AG04449 (cell line): ENCODE measurements around the gene ZPBP2.
"Not testable (repeated sequence)": the region's sequence is repeated elsewhere in the genome, so short reads cannot be mapped to it uniquely, and the experiment has no call there.

ENCODE experiments used
- CTCF ChIA-PET: fragments of 350-600 bp; formaldehyde crosslinking; extraction: SDS; loops from one replicate; lab custom pipeline; 2021; ENCODE audit warnings: antibody characterized with exemption; lab: Yijun Ruan, JAX
- POLR2A ChIA-PET: fragments of 400-600, 350-600 bp; formaldehyde crosslinking; extraction: SDS; loops from one replicate; lab custom pipeline; 2020; ENCODE audit warnings: antibody characterized with exemption, inconsistent platforms; lab: Yijun Ruan, JAX
- DNase-seq: peaks from one replicate; pipeline ENCODE4 v3.0.0-alpha.2; 2010; ENCODE audit warnings: low read depth, low spot score
- H3K4me3 ChIP-seq: 2 replicates; pipeline ENCODE4 v1.5.1; 2011; ENCODE audit warnings: low read depth, mild to moderate bottlenecking, control low read depth, low read length
- TF ChIP-seq, protein P1 (sequence below): IDR thresholded peaks from one replicate; pipeline ENCODE4 v1.5.1; 2011; ENCODE audit warnings: mild to moderate bottlenecking, moderate library complexity, low read length, control low read depth, inconsistent platforms; ENCODE audit not compliant: insufficient read depth; ENCODE audit errors: missing control alignments

ZPBP2 gene

DNA sequence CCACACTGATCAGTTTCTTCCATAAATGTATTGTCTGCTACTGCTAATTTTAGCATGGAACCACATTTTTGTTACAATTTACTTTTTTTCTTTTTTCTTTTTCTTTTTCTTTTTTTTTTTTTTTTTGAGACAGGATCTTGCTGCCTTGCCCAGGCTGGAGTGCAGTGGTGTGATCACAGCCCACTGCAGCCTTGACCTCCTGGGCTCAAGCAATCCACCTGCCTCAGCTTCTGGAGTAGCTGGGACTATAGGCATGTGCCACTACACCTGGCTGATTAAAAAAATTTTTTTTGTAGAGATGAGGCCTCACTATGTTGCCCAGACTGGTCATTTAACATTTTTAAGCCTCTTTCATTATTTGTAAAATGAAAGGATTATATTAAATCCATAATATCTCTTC lies 19.1 kb downstream of the ZPBP2 start:
- H3K4me3 ChIP-seq = no peak overlapping the region
- POLR2A ChIA-PET = no interaction called here
- TF ChIP-seq, protein P1, sequence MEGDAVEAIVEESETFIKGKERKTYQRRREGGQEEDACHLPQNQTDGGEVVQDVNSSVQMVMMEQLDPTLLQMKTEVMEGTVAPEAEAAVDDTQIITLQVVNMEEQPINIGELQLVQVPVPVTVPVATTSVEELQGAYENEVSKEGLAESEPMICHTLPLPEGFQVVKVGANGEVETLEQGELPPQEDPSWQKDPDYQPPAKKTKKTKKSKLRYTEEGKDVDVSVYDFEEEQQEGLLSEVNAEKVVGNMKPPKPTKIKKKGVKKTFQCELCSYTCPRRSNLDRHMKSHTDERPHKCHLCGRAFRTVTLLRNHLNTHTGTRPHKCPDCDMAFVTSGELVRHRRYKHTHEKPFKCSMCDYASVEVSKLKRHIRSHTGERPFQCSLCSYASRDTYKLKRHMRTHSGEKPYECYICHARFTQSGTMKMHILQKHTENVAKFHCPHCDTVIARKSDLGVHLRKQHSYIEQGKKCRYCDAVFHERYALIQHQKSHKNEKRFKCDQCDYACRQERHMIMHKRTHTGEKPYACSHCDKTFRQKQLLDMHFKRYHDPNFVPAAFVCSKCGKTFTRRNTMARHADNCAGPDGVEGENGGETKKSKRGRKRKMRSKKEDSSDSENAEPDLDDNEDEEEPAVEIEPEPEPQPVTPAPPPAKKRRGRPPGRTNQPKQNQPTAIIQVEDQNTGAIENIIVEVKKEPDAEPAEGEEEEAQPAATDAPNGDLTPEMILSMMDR = no peak
- CTCF ChIA-PET = no interaction called here
- no peak for DNase-seq

GRCh38 chr17:39889200-39889599 lies 21.2 kb downstream of the ZPBP2 start:
- ChIA-PET CTCF (no interaction called here), POLR2A (no interaction called here)
- no peak overlapping the region for H3K4me3 ChIP-seq
- TF ChIP-seq, protein P1 = no peak
- DNase-seq = no peak

DNA sequence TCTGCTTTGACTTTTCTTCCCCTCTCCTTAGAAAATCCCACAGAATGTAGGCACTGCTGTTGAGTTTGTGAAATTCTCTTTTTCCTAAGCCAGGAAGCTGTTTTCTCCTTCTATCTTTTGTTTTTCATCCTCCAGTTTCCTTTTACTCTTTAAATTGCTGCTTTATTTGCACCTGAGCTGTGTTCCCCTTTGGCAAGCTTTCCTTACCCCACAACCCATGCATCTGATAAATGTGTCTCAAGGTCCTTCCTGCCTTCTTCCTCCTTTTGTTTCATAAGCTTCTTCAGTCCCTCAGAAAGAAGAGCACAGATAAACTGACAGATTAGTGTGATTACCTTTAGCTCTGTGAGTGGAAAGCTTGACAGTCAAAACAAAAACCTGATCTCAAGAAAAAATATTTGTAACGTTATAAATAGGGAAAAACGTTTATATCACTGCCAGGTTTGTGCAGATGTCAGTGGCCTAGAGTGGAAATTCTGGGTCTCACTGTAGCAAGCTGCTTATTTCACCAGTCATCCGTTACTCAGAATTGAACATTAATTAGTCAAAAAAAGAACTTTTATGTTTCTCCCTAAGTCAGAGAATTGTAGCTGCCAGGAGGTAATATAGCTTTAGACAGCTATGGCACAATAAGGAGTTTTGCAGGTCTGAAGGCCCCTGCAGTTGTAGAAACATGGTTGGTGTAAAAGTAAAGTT lies 26.8 kb downstream of the ZPBP2 start:
- TF ChIP-seq, protein P1 = no peak
- H3K4me3 ChIP-seq = no peak overlapping the region
- CTCF ChIA-PET = interaction anchor here (1.0 to 2.6 kb wide), 4 partner anchors 22 to 274 kb away, joined by 3 to 8 read pairs (median 5); partner anchors contain the start of gene PSMD3
- POLR2A ChIA-PET = interaction anchor here (0.6 to 1.4 kb wide), 2 partner anchors 10 to 14 kb away, joined by 3 read pairs; no protein-coding TSS in a partner anchor
- no peak for DNase-seq

DNA sequence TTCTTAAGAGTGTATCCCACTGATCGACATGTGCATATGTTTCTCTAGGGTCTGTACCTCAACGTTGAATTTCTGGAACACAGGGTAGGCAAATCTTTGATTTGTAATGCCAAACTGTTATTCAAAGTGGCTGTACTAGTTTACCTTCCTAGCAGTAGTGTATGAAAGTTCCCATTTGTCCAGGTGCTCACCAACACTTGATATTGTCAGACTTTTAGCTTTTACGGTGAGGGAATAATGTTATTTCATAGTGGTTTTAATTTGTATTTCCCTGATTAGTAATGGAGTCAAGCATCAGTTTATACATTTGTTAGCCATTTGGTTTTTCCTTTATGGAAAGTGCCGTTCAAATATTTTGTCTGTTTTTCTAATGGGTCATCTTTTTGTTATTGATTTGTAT lies 30.1 kb downstream of the ZPBP2 start:
- POLR2A ChIA-PET = no interaction called here

DNA sequence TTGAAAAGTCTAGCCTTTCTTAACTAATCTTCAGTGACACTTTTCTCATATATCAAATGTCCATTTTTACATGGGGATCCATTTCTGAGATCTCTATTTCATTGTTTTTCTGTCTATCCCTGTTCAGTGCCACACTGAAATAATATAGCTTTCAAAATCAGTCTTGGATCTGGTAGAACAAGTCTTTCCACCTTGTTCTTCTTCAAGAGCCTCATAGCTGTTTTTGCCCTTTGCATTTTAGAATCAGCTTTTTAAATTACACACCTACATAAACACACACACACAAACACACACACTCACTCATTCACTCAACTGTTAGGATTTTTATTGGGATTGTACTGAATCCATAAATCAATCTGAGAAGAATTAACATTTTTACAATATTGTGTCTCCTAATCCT lies 31.2 kb downstream of the ZPBP2 start:
- ChIA-PET POLR2A (no interaction called here), CTCF (interaction anchor here (1.1 to 1.7 kb wide), 3 partner anchors 15 to 128 kb away, joined by 3 to 5 read pairs (median 3); partner anchors contain the start of gene PSMD3)
- TF ChIP-seq, protein P1 = no peak
- no peak overlapping the region for H3K4me3 ChIP-seq
- no peak for DNase-seq

More for the DNA sequence above, 30.1 kb downstream of the ZPBP2 start:
- CTCF ChIA-PET = no interaction called here
- H3K4me3 ChIP-seq = no peak overlapping the region
- no peak for DNase-seq
- TF ChIP-seq, protein P1 = no peak

DNA sequence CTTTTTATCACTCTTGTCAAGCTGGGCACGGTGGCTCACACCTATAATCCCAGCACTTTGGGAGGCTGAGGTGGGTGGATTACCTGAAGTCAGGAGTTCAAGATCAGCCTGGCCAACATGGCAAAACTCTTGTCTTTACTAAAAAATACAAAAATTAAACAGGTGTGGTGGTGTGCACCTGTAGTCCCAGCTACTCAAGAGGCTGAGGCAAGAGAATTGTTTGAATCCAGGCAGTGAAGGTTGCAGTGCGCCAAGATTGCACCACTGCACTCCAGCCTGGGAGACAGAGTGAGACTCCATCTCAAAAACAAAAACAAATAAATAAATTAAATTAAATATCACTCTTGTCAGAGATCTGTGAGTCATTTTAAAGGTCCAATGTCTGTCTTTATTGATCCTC lies 34.0 kb downstream of the ZPBP2 start:
- POLR2A ChIA-PET, H3K4me3 ChIP-seq, DNase-seq: not testable (repeated sequence)
- CTCF ChIA-PET = interaction anchor here (2.1 kb wide), 1 partner anchor 57 kb away, joined by 4 read pairs; no protein-coding TSS in a partner anchor
